Astrocyte of the cerebellum (primary cell): ENCODE results near the gene GIMAP8.
A peak's percentile ranks its signal among the peaks of the same experiment; 100 is the strongest.

Source experiments
- DNase-seq: peaks from one replicate; pipeline ENCODE4 v3.0.0-alpha.2; 2011; ENCODE audit warnings: low read depth
- H3K4me3 ChIP-seq: 2 replicates; pipeline ENCODE4 v1.5.1; 2011; ENCODE audit warnings: mild to moderate bottlenecking, low read depth, low read length, moderate library complexity
- in situ Hi-C: cut with HindIII; loops from 2 replicates; pipeline ENCODE4 v1.10.0; 2017; ENCODE audit warnings: low sequenced_read_pairs
- TF ChIP-seq, protein P1 (sequence below): IDR thresholded peaks from 2 replicates; pipeline ENCODE4 v1.5.1; 2012; ENCODE audit warnings: low read length, low read depth, moderate library complexity, mild to moderate bottlenecking; ENCODE audit errors: missing control alignments

Gene GIMAP8

DNA sequence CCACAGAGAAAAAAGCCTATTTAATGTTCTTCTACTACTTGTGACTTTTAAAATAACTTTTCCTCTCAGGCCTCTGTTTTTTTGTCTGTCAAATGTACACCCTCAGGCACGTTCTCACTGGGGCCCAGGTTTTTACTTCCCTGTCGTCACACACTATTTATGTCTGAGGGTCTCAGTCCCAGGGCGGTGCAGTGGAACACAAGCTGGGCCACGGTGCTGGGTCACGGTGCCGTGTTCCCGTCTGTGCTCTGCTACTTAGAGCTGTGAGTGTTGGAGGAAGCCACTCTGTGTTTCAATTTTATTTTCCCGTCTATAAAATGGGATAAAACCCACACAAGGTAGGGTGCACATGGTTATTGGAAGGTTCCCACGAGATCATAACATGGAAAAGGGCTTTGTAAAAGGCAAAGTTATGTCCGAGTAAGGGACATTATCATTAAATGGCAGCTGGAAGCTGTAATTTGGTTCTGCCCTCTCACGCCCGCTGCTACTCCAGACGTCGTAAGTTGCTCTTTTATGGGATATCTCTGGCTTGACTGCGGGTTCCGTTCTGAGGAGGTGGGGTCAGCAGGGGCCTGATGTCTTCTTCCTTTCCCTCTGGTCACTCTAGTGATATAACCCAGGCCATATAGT lies 46.1 kb upstream of the GIMAP8 start:
- H3K4me3 ChIP-seq: peak overlapping the region; percentile 59
- TF ChIP-seq, protein P1, sequence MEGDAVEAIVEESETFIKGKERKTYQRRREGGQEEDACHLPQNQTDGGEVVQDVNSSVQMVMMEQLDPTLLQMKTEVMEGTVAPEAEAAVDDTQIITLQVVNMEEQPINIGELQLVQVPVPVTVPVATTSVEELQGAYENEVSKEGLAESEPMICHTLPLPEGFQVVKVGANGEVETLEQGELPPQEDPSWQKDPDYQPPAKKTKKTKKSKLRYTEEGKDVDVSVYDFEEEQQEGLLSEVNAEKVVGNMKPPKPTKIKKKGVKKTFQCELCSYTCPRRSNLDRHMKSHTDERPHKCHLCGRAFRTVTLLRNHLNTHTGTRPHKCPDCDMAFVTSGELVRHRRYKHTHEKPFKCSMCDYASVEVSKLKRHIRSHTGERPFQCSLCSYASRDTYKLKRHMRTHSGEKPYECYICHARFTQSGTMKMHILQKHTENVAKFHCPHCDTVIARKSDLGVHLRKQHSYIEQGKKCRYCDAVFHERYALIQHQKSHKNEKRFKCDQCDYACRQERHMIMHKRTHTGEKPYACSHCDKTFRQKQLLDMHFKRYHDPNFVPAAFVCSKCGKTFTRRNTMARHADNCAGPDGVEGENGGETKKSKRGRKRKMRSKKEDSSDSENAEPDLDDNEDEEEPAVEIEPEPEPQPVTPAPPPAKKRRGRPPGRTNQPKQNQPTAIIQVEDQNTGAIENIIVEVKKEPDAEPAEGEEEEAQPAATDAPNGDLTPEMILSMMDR: no peak
- in situ Hi-C loops: no loop called here
- no peak for DNase-seq

DNA sequence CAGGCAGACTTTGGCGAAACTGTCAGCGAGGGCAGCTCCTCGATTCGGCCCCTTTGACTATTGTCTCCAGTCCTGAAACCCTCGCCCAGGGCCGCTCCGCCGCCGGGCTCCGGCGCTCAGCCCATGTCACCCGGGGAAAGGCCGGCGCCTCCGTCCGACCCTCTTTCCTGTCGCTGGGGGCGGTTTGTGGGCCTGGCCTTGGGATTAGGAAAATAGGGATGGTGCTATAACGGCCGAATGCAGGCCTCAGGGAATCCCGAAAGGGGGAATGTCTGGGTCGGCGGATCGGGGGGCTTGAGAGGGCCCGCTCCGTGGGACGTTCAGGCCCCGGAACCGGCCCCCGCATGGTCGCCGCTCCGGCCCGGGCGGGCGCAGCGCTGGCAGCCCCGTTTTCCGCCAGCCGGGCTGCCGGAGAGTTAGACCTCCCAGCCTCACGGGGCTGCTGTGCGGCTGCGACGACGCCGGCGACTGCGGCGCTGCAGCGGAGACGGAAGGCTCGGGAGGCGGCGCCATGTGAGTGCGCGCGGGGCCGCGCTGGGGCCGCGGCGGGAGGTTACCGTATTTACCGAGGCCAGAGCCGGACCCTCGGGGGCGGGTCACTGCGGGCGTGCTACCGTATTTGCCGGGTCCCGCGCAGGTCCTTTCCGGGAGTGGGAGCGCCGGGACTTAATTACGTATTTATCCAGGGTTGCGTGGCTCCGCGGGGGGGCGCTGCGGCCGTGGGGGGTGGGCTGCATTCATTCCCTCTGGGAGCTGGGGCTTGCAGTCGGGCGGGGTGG lies 45.4 kb upstream of the GIMAP8 start:
- H3K4me3 ChIP-seq: peak overlapping the region; percentile 59
- TF ChIP-seq, protein P1: peak; percentile 10
- peak; percentile 53 for DNase-seq
- in situ Hi-C loops: no loop called here

DNA sequence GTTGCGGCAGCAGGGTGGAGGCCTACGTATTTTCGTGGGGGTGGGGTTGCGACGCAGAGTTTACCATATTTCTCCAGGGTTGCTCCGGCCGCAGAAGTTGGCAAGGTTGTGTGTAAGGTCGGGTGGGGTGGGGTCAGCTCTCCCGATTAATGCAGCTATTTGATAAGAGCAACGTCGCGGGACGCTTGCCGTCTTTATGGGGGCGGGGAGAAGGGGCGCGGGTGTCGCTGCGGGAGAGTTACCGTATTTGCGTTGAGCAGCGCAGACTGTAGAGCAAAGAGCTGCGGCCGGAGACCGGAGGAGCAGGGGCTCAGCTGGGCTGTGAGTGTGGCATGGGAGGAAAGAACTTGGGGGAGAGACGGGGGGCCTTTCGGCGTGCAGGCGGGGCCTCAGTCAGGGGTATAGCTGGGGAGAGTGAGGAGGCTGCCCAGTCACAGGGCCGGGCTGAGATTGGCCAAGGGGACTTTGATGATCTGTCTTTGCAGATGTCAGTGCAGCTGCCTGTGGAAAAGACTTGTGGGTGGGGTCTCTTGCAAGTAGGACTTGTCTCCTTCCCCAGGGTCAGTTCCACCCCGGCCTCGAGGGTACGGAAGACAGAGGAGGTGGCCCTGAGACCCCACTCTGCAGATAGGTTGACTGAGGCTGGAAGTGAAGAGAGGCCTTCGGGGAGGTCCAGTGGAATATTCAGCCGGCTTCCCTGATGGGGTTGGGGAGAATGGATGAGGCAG lies 44.7 kb upstream of the GIMAP8 start:
- TF ChIP-seq, protein P1: no peak

DNA sequence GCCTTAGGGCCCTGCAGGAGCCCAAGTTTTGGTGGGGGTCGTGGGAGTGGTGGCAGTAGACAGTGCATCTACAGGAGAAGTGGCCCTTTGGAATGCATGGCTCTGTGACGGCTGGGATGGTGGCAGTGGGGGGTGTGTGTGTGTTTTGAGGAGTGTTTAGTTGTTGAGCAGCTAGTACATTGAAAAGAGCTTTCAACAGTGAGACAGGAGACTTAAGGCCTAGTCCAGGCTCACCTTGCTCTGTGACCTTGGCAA lies 44.2 kb upstream of the GIMAP8 start:
- TF ChIP-seq, protein P1: no peak
- in situ Hi-C loops: no loop called here
- peak overlapping the region; percentile 59 for H3K4me3 ChIP-seq
- DNase-seq: no peak

More for the DNA sequence above, 44.7 kb upstream of the GIMAP8 start:
- in situ Hi-C loops: no loop called here
- DNase-seq: no peak
- H3K4me3 ChIP-seq: peak overlapping the region; percentile 59

DNA sequence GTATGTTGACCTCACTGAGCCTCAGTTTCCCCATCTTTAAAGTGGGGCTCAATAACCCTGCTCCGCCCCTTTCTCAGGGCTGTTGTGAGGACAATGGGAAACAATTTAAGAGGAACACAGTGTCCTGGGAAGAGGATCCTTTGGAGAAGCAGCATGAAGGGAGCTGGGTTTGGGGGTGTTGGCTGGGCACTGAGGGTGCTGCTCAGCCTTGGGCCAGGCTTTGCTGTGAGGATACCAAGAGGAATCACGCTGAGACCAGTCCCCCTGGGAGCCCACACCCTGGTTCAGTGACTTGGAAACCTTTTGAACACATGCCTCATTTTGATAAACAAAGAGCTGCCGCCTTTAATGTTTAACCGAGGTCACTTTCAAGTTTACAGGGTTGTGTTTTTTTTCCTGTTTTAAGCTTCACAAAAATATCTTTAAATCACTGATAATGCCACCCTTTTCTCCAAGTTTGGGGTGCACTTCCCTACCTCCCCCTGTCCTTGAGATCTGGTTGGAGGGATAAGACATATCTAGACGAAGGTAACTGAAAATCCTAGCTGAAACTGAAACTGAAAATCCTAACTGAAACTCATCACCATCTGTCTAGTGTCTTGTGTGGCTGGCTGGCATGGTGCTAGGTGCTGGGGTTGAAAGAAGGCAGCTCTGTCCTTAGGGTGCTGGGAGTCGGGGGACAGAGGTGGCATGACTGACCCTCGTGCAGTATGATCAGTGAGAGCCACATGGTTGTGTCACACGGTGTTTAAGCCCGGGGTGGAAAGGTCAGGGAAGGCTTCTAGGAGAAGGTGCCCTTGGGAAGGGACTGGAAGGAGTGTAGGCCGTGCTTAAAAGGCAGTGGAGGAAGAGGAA lies 43.6 kb upstream of the GIMAP8 start:
- in situ Hi-C loops: no loop called here

More for the DNA sequence above, 43.6 kb upstream of the GIMAP8 start:
- no peak for DNase-seq
- H3K4me3 ChIP-seq: peak overlapping the region; percentile 59
- TF ChIP-seq, protein P1: no peak
